HL-60/S4 treated with retinoic acid at 250 ng/mL for 4 days and 3 days (cell line): ENCODE measurements around the gene ACTN4.

Source experiments
- in situ Hi-C: fragments of 300-500 bp; cut with MboI; formaldehyde crosslinking; loops from 2 replicates; pipeline ENCODE4 v1.7.0; 2022; ENCODE audit warnings: low sequenced_read_pairs

ACTN4 gene

GRCh38 chr19:38692458-38693379 lies 45.3 kb downstream of the ACTN4 start:
- in situ Hi-C loops, result no loop called here

- in situ Hi-C loops, result no loop called here
Observed at GRCh38 chr19:38693380-38694223, 46.2 kb downstream of the ACTN4 start.

DNA sequence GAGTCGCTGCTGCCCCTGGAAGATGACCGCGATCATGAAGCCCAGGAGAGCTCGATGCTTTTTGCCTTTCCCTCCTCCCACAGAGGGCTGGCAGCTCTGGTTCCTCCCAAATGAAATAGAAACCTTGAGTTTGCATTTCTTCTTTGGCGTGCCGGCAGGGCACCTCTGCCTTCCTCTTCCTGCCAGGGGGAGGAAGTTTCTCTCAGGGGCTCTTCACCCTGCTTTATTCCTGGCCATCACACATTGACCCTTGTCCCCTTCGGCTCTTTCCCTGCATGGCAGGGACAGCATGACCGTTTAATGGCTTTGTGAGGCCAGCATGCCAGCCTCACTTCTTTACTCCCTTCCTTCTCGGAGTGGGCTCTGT lies 47.9 kb downstream of the ACTN4 start:
- in situ Hi-C loops, result no loop called here

DNA sequence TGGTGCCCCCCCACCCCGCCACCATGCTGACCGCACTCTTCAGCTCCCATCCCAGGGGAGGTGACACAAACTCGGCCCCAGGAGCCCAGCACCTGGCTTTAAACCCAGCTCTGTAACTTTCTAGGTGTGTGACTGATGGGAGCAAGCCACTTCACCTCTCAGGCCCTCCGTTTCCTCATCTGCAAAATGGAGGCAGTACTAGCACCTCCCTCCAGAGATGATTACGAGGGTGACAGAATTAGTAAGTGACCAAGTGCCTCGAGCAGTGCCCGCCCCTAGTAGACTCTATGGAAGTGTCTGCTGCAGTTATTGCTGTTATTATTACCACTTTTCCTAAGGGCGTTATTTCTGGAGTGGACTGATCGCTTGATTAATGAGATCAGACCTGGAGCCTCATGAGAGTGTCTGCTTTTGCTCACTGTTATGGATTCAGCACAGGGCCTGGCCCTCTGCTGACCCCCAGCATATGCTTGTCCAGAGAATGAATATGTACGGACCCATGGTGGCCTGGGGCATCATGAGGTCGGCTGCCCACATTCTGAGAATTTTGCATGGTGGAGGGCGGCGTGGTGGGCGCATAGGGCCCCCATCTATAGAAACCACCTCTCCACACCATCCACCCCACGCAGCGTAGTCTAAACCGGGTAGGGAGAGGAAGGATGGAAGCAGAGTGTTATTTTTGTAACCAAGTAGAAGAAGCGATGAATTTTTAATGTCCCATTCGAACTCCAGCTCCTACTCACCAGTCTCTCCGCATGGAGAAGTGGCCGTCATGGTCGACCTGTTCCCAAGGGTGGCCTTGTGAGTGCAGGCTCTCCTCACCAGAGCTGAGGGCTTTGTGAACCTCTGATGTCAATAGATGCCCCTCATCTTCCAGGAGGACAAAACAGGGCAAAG lies 48.6 kb downstream of the ACTN4 start:
- in situ Hi-C loops, result no loop called here

DNA sequence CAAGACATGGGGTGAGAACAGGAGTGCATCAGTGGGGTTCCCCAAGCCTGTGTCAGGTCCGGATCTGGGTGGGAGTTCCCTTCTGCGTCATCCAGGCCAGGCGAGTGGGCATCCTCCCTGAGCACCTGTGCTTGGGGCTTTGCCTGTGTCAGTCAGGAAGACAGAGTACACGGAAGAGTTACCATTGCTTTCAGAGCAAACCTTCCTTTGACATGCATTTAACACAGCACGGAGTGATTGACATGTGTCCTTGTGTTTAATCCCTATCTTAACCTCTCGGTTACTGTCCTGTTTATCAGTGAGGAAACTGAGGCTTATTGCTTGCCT lies 49.2 kb downstream of the ACTN4 start:
- in situ Hi-C loops, result no loop called here

DNA sequence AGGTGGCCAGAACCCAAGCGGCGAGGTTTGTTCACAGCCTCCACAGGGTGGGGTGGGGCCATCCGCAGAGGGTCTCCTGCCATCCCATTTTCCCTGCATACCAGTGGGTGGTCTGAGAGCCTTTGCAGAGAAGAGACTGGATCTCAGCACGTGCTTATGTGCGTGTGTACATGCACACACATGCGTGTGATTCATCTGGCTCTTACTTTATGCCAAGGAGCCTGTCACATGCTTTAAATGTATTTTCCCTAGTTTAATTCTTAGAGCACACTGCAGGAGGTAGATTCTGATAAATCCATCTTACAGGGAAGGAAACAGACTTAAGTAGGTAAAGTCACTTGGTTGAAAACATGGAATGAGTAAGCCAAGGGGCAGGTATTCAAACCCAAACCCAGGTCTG lies 49.7 kb downstream of the ACTN4 start:
- in situ Hi-C loops, result no loop called here

DNA sequence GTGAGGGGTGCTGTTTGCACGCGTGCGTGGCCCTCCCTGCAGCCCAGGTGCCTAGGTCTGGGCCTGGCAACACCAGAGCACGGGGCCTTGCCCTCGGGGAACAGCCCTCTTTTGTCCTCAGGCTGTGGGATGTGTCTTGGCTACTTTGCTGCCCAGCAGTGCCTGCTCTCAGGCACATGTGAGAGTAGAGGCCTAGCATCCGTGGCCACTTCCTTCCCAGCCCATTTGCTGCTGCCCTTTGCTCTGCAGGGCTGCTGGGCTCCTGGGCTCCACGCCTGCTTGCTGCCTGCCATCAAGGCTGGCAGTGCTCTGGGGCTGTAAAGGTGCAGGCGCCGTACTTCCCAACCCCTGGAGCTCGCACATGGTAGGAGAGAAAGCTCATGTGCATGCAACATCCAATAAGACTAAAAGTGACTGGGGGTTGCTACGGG lies 50.2 kb downstream of the ACTN4 start:
- in situ Hi-C loops, result no loop called here

DNA sequence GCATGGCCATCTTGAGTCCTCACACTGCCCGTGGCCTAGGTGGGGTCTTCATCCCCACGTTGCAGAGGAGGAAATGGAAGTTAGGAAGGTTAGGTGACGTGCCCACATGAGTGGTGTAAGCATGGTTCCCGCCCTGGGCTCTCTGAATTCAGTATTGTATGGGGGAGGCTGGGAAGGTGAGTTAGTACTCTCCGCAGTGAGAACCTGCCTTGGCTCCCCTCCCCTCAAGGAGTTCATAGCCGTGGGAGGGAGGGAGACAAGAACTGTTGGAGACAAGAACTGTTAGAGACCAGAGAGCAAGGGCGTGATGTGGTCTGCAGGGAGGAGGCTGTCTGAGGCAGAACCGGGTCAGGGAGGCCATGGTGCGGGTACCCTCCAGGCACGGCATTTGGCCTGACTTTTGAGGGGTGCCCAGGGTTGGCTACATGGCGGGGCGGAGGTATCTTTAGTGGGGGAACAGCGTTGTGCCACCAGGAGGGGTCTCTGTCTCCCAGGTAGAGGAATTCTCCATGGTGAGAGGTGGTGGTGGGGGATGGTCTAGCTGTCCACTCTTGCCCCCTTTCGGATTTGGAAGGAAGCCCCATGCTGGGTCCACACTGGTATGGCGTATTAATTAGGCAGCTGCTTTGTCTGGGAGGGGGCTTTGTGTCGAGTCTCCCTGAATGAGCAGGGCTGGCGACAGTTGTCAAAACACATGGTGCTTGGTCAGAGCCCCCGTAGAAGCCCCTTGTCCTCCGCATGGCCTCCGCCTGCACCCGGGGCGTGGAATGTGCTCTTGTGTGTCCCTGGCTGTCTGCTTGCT lies 51.0 kb downstream of the ACTN4 start:
- in situ Hi-C loops, result no loop called here

DNA sequence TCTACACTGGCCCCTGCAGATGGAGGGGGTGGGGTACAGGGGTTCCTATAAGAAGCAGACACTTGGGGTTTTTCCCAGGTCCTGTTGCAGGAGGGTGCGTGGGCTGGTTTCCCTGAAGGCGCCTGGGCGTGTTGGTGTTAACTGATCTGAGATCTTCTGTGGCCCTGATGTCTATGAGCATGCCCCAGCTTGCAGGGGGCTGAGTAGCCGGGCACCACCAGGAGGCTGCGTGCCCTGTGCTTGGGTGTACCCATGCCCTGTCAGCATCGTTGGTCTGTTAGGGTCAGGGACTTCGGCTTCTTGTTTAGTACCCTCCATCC lies 51.5 kb downstream of the ACTN4 start:
- in situ Hi-C loops, result no loop called here

GRCh38 chr19:38699647-38700349 lies 52.3 kb downstream of the ACTN4 start:
- in situ Hi-C loops, result no loop called here

GRCh38 chr19:38700350-38700901 lies 53.0 kb downstream of the ACTN4 start:
- in situ Hi-C loops, result no loop called here

DNA sequence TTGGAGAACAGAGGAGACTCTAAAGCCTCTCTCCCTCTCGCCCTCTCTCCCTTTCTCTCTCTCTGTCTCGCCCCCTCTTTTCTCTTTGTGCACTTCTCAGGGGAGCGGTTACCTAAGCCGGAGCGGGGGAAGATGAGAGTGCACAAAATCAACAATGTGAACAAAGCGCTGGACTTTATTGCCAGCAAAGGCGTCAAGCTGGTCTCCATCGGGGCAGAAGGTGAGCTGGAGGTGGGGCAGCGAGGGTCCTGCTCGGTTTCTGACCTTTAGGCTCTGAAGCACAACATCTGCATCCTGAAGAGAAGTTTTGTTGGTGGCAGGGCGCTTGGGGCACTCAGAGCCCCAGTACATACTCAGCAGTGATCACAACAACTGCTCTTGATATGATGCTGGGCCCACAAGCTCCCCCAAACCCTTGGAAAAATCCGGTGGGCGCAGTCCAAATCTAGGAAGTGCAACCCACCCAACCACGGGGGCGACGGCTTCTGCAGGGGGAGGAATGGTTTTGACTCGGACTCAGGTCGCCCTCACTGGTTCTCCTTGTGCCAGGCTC lies 53.5 kb downstream of the ACTN4 start:
- in situ Hi-C loops, result no loop called here

DNA sequence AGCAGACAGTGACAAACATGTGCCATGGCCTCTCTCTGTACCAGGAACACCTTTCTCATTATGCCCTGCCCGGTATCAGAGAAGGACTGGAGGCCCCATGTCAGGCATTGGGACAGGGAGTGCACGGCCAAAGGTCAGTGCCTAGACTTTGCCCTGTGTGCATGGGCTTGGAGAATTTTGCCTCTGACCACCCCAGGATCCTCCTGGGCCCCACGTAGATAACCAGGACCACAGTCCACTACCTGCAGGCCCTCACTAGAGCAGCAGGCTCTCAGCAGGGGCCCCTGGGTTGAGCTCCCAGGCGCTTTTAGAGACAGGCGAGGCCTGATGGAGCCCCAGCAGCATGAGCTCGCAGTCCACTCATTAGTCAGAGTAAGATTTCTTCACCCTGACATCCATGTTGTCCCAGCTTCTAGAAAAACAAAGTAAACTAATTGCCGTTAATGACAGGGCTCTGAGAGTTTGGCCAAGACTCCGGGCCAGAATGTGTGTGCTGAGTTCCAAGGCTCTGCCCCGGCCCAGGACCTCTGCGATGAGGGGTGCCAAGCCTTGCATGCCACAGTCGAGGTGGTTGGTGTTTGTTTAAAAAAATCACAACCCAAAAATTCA lies 54.1 kb downstream of the ACTN4 start:
- in situ Hi-C loops, result no loop called here

DNA sequence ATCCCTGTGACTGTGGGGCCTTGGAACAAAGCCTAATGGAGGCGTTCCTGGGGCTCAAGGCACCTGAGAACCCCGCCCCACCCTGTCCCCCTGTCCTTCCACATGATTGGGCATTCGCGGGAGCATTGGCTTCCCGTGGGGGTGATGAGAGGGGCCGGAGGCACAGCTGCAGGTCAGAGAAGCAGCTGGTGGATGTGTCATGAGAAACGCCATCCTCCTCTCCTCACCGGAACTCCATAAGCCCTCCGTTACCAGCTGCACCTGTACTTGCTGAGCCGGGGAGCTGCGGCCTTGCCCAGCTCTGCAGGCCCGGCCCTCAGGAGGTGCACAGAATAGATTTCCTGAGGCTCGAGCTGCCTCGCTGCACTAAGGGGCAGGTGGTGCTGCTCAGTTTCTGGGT lies 54.8 kb downstream of the ACTN4 start:
- in situ Hi-C loops, result no loop called here

DNA sequence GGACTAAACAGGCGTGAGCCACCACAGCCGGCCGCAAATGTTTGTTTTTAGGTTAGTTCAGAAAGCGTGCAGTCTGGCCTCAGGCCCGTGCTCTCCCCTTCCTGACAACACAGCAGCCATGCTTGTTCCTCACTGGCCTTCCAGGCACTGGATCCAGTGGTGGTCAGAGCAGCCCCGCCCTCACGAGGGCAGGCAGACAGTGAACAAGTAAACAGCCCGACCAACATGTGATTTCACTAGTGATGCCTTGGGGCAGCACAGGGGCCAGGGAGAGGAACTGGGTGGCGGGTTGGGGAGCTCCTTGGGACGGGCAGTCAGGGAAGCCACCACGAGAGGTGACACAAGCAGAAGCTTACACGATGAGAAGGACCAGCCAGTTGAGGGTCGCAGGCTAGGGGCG lies 56.1 kb downstream of the ACTN4 start:
- in situ Hi-C loops, result no loop called here

- in situ Hi-C loops, result no loop called here
Observed at GRCh38 chr19:38704488-38705026, 57.1 kb downstream of the ACTN4 start.

- in situ Hi-C loops, result no loop called here
Observed at GRCh38 chr19:38705197-38706019, 58.0 kb downstream of the ACTN4 start.
